HepG2 (cell line): ENCODE results near the gene C5orf47. TPM values are rescaled to one million over a fixed set of nuclear protein-coding genes. Genes with fewer than 3 reads are reported as not detected.

ENCODE experiments used
- ARNTL ChIP-seq: sonication (generic); formaldehyde crosslinking; IDR thresholded peaks from 2 replicates; pipeline ENCODE4 v1.4.0; 2020; ENCODE audit warnings: mild to moderate bottlenecking, missing genetic modification reagents
- CHD2 ChIP-seq: IDR thresholded peaks from 2 replicates; pipeline ENCODE4 v1.6.1; 2011; ENCODE audit warnings: low read depth, low read length, improper control_type of control experiment
- HES4 ChIP-seq: sonication (generic); formaldehyde crosslinking; IDR thresholded peaks from 2 replicates; pipeline ENCODE4 v1.9.0; 2021; ENCODE audit warnings: mild to moderate bottlenecking, missing genetic modification reagents, borderline replicate concordance
- HMG20A ChIP-seq: IDR thresholded peaks from 2 replicates; pipeline ENCODE4 v1.6.1; 2016; ENCODE audit warnings: borderline replicate concordance
- HOXA9 ChIP-seq: sonication (generic); formaldehyde crosslinking; IDR thresholded peaks from 2 replicates; pipeline ENCODE4 v1.8.1; 2022; ENCODE audit warnings: missing genetic modification reagents, mild to moderate bottlenecking, moderate library complexity, borderline replicate concordance
- KLF6 ChIP-seq: IDR thresholded peaks from 2 replicates; pipeline ENCODE4 v1.8.0; 2016; ENCODE audit warnings: missing biosample characterization, missing genetic modification reagents
- MIER2 ChIP-seq: IDR thresholded peaks from 2 replicates; pipeline ENCODE4 v1.6.1; 2016; ENCODE audit warnings: missing biosample characterization, missing genetic modification reagents
- NR3C1 ChIP-seq: sonication (generic); formaldehyde crosslinking; IDR thresholded peaks from 2 replicates; pipeline ENCODE4 v1.4.0; 2020; ENCODE audit warnings: missing genetic modification reagents
- ONECUT2 ChIP-seq: sonication (generic); formaldehyde crosslinking; IDR thresholded peaks from 2 replicates; pipeline ENCODE4 v1.4.0; 2020; ENCODE audit warnings: missing genetic modification reagents
- PRDM15 ChIP-seq: sonication (generic); formaldehyde crosslinking; IDR thresholded peaks from 2 replicates; pipeline ENCODE4 v1.4.0; 2020; ENCODE audit warnings: missing genetic modification reagents
- XRCC5 ChIP-seq: fragments of 200-400 bp; formaldehyde crosslinking; optimal IDR thresholded peaks from 2 replicates; pipeline ENCODE3; 2017; ENCODE audit warnings: mild to moderate bottlenecking, low read length
- ZKSCAN5 ChIP-seq: sonication (generic); formaldehyde crosslinking; IDR thresholded peaks from 2 replicates; pipeline ENCODE4 v1.5.1; 2020; ENCODE audit warnings: mild to moderate bottlenecking, missing genetic modification reagents
- ZNF350 ChIP-seq: sonication (generic); formaldehyde crosslinking; IDR thresholded peaks from 2 replicates; pipeline ENCODE4 v1.4.0; 2020; ENCODE audit warnings: mild to moderate bottlenecking, low read depth, missing genetic modification reagents, borderline replicate concordance
- ZNF546 ChIP-seq: sonication (generic); formaldehyde crosslinking; conservative IDR thresholded peaks from 2 replicates; pipeline ENCODE4 v1.8.1; 2023; ENCODE audit warnings: mild to moderate bottlenecking, missing genetic modification reagents
- ZNF609 ChIP-seq: sonication (generic); formaldehyde crosslinking; IDR thresholded peaks from 2 replicates; pipeline ENCODE4 v1.4.0; 2020; ENCODE audit warnings: mild to moderate bottlenecking, missing genetic modification reagents, borderline replicate concordance
- ZNF720 ChIP-seq: sonication (generic); formaldehyde crosslinking; IDR thresholded peaks from 2 replicates; pipeline ENCODE4 v1.4.0; 2020; ENCODE audit warnings: missing genetic modification reagents
- polyA plus RNA-seq, 8 experiments: library from polyadenylated mRNA; depleted of rRNA in 3 of 8; stranded (reverse) in 7 of 8; unstranded in 1 of 8; fragments of >200 nt; fragmentation: Illumina TruSeq in 4 of 8; extraction: Trizol in 4 of 8; gene quantifications; 2 replicates each; pipeline versions ENCODE4 v1.2.1 to v1.2.3, GENCODE V29; 2011 to 2016; ENCODE audit warnings: low read depth in 4 of 8, missing spikeins in 1 of 8, mixed read lengths in 1 of 8; ENCODE audit not compliant: insufficient read depth in 1 of 8
- total RNA-seq, 5 experiments: library from RNA; depleted of rRNA; stranded (reverse); fragments of >200 nt; fragmentation: Illumina TruSeq; extraction: Trizol; gene quantifications; 2 replicates each; pipeline ENCODE4 v1.2.3, GENCODE V29; 2016; ENCODE audit warnings: low read depth in 1 of 5
- TF ChIP-seq, protein P1 (sequence below): IDR thresholded peaks from 2 replicates; pipeline ENCODE4 v1.6.1; 2016
- TF ChIP-seq, protein P2 (sequence below): sonication (generic); formaldehyde crosslinking; IDR thresholded peaks from 2 replicates; pipeline ENCODE4 v1.4.0; 2020; ENCODE audit warnings: mild to moderate bottlenecking, missing genetic modification reagents

Gene C5orf47
- total and polyA plus RNA-seq, 2 of the 13 experiments (the other 11 are each of a cell fraction or from before 2014, with no cell fraction given) = not detected

GRCh38 chr5:173969167-173970049, 19.6 kb upstream of the C5orf47 start (continued):
- TF ChIP-seq, protein P1, sequence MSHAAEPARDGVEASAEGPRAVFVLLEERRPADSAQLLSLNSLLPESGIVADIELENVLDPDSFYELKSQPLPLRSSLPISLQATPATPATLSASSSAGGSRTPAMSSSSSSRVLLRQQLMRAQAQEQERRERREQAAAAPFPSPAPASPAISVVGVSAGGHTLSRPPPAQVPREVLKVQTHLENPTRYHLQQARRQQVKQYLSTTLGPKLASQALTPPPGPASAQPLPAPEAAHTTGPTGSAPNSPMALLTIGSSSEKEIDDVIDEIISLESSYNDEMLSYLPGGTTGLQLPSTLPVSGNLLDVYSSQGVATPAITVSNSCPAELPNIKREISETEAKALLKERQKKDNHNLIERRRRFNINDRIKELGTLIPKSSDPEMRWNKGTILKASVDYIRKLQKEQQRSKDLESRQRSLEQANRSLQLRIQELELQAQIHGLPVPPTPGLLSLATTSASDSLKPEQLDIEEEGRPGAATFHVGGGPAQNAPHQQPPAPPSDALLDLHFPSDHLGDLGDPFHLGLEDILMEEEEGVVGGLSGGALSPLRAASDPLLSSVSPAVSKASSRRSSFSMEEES (CRISPR knock-in tag) = peak; percentile 97
- TF ChIP-seq ZKSCAN5 (peak; percentile 88), ZNF609 (CRISPR knock-in tag) (no peak; the same call in 1 of the 2 replicates), XRCC5 (peak; percentile 59), HMG20A (peak; percentile 90; the same call in 1 of the 2 replicates), HES4 (CRISPR knock-in tag) (no peak), ONECUT2 (CRISPR knock-in tag) (no peak), KLF6 (CRISPR knock-in tag) (peak; percentile 71; the same call in 1 of the 2 replicates), MIER2 (CRISPR knock-in tag) (0 out of 2 replicates have a peak, but pooled peaks have one; percentile 43), ZNF350 (peak; percentile 67; the same call in 1 of the 2 replicates), CHD2 (no peak), HOXA9 (CRISPR knock-in tag) (no peak), PRDM15 (CRISPR knock-in tag) (no peak), ARNTL (CRISPR knock-in tag) (no peak), ZNF720 (no peak), NR3C1 (CRISPR knock-in tag) (no peak), ZNF546 (no peak)
- TF ChIP-seq, protein P2, sequence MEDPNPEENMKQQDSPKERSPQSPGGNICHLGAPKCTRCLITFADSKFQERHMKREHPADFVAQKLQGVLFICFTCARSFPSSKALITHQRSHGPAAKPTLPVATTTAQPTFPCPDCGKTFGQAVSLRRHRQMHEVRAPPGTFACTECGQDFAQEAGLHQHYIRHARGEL = no peak
